ENCODE data around the gene RPA1.

The RPA1 gene

GRCh38 chr17:1940810-1941185, 111.0 kb downstream of the RPA1 start:
- Histone ChIP-seq H4K91ac (ENCODE audit: low read depth, low read length, poor library complexity) (no peak overlapping the region), H2AK5ac (ENCODE audit: low read depth, low read length) (peak overlapping the region; percentile 92), H3K79me1 (ENCODE audit: low read depth, low read length) (no peaks in the 10 kb centered on the region), H3K9me3 (replicated peaks in 1 of 2; ENCODE audit: control insufficient read depth in 2 of 2, insufficient read depth in 1 of 2, low read depth in 1 of 2, low read length in 2 of 2) (peaks cover 0 to 2% of the 10 kb centered on the region in 2 donors), H3K18ac (ENCODE audit: low read length) (peak overlapping the region; percentile 76), H3K4me3 (ENCODE audit: low read length in 2 of 2) (no peak overlapping the region), H3K27me3 (ENCODE audit: control insufficient read depth in 3 of 3, insufficient read depth in 3 of 3, low read depth in 1 of 3, low read length in 3 of 3) (peaks cover 0 to 7% (median 0%) of the 10 kb centered on the region in 3 experiments), H3K36me3 (replicated peaks in 1 of 2; ENCODE audit: control insufficient read depth in 2 of 2, insufficient read depth in 2 of 2, low read length in 2 of 2) (no peaks in the 10 kb centered on the region), H2BK120ac (ENCODE audit: low read depth, low read length) (no peak overlapping the region), H2AFZ (ENCODE audit: low read length) (peak overlapping the region; percentile 57), H2BK5ac (ENCODE audit: low read length) (peak overlapping the region; percentile 21), H3K23ac (ENCODE audit: low read depth, low read length, poor library complexity) (peak overlapping the region; percentile 2), H3K14ac (ENCODE audit: low read length) (no peak overlapping the region), H4K8ac (ENCODE audit: low read depth, low read length) (no peak overlapping the region), H3K4me1 (ENCODE audit: control insufficient read depth in 2 of 2, insufficient read depth in 1 of 2, low read depth in 1 of 2, low read length in 2 of 2) (peaks cover 17 to 18% of the 10 kb centered on the region in 2 donors), H3K9ac (ENCODE audit: low read depth, low read length, poor library complexity) (peak overlapping the region; percentile 25), H3K27ac (replicated peaks; ENCODE audit: low read length) (no peak overlapping the region), H3K4ac (ENCODE audit: low read length) (no peak overlapping the region), H2BK12ac (ENCODE audit: low read length) (peak overlapping the region; percentile 8), H3K4me2 (ENCODE audit: insufficient read depth, low read length, poor library complexity, severe bottlenecking) (no peak overlapping the region), H2BK15ac (ENCODE audit: low read length) (peak overlapping the region; percentile 34)
- WGBS, 2 donors (ENCODE audit: extremely low coverage in 2 of 2, insufficient read length in 2 of 2, insufficient replicate concordance in 1 of 2): no CpG with 5 or more reads among the region's 10 CpGs
- no peak for DNase-seq (ENCODE audit: low spot score)

DNA sequence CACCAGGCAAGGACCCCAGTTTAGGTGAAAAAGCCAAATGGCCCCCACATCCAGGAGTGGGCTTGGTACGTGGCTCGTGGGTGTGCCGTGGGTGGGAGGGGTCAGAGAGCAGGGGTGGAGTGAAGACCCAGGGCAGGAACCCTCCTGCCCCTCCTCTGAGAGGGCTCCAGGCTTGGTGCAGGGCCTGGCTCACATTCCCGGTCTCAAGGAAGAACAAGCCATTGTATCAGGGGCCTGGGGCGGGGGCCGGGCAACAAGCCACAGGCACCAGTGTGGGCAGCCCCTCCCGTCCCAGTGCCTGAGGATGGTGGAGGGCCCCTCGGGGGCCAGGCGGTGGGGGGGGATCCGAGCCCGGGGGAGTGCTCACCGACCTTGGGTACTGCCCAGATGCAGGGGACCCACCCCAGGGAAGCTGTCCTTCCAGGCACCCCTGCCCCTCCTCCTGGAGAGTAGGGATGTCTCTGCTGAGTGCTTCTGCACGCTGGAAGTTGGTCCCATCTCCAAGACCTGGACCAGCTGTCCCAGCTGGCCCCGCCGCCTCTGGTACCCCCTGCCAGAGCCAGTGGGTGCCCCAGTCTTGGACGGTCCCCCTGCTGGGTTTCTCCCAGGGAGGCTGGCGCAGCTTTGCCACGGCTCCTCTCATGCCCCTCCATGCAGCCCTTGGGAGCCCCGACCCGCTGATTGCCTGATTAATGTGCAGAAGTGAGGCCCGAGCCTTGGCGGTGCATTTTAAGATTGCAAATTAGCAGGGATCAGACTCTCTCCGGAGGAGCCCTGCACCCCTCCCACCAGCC, 111.7 kb downstream of the RPA1 start:
- peak overlapping the region; percentile 76 for H2BK120ac ChIP-seq (ENCODE audit: low read depth, low read length)
- H4K8ac ChIP-seq (ENCODE audit: low read depth, low read length): peak overlapping the region; percentile 56
- no peak overlapping the region for H2BK12ac ChIP-seq (ENCODE audit: low read length)
- peaks cover 24% of the 10 kb centered on the region in 2 donors for H3K4me1 ChIP-seq (ENCODE audit: control insufficient read depth in 2 of 2, insufficient read depth in 1 of 2, low read depth in 1 of 2, low read length in 2 of 2)
- peak overlapping the region; percentile 67 for H2BK5ac ChIP-seq (ENCODE audit: low read length)
- H3K79me1 ChIP-seq (ENCODE audit: low read depth, low read length): no peaks in the 10 kb centered on the region
- H3K9me3 ChIP-seq (replicated peaks in 1 of 2; ENCODE audit: control insufficient read depth in 2 of 2, insufficient read depth in 1 of 2, low read depth in 1 of 2, low read length in 2 of 2): peaks cover 0 to 2% of the 10 kb centered on the region in 2 donors
- no peak overlapping the region for H4K91ac ChIP-seq (ENCODE audit: low read depth, low read length, poor library complexity)
- peak overlapping the region; percentile 95 for H2BK15ac ChIP-seq (ENCODE audit: low read length)
- H3K4me2 ChIP-seq (ENCODE audit: insufficient read depth, low read length, poor library complexity, severe bottlenecking): no peak overlapping the region
- no peak overlapping the region for H3K4me3 ChIP-seq (ENCODE audit: low read length in 2 of 2)
- H3K36me3 ChIP-seq (replicated peaks in 1 of 2; ENCODE audit: control insufficient read depth in 2 of 2, insufficient read depth in 2 of 2, low read length in 2 of 2): no peaks in the 10 kb centered on the region
- peak overlapping the region; percentile 99 for H2AK5ac ChIP-seq (ENCODE audit: low read depth, low read length)
- H2AFZ ChIP-seq (ENCODE audit: low read length): peak overlapping the region; percentile 57
- H3K23ac ChIP-seq (ENCODE audit: low read depth, low read length, poor library complexity): no peak overlapping the region
- no peak overlapping the region for H3K14ac ChIP-seq (ENCODE audit: low read length)
- no peak overlapping the region for H3K27ac ChIP-seq (replicated peaks; ENCODE audit: low read length)
- DNase-seq (ENCODE audit: low spot score): no peak
- WGBS, 2 donors (ENCODE audit: extremely low coverage in 2 of 2, insufficient read length in 2 of 2, insufficient replicate concordance in 1 of 2): no CpG with 5 or more reads among the region's 23 CpGs
- no peak overlapping the region for H3K9ac ChIP-seq (ENCODE audit: low read depth, low read length, poor library complexity)
- peaks cover 0 to 7% (median 0%) of the 10 kb centered on the region in 3 experiments for H3K27me3 ChIP-seq (ENCODE audit: control insufficient read depth in 3 of 3, insufficient read depth in 3 of 3, low read depth in 1 of 3, low read length in 3 of 3)
- no peak overlapping the region for H3K4ac ChIP-seq (ENCODE audit: low read length)
- peak overlapping the region; percentile 91 for H3K18ac ChIP-seq (ENCODE audit: low read length)

DNA sequence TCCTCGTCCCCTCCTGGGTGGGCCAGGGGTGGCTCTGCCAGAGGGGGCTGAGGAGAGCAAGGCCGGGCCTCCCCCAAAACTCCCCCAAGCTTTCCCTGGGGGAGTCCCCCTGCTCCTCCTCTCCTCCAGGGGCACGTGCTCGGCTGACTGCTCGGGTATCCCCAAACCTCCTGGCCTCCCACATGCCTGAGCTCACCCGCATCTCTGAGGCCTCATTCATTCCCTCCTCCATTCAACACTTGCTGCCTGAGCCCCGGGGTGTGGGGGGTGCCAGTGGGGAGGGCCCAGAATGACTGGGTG, 112.2 kb downstream of the RPA1 start:
- no peak for DNase-seq (ENCODE audit: low spot score)
- H3K79me1 ChIP-seq (ENCODE audit: low read depth, low read length): no peaks in the 10 kb centered on the region
- H3K4me1 ChIP-seq (ENCODE audit: control insufficient read depth in 2 of 2, insufficient read depth in 1 of 2, low read depth in 1 of 2, low read length in 2 of 2): peaks cover 29 to 30% of the 10 kb centered on the region in 2 donors
- WGBS, 2 donors (ENCODE audit: extremely low coverage in 2 of 2, insufficient read length in 2 of 2, insufficient replicate concordance in 1 of 2): no CpG with 5 or more reads among the region's 7 CpGs
- H3K27me3 ChIP-seq (ENCODE audit: control insufficient read depth in 3 of 3, insufficient read depth in 3 of 3, low read depth in 1 of 3, low read length in 3 of 3): peaks cover 0 to 7% (median 0%) of the 10 kb centered on the region in 3 experiments
- no peak overlapping the region for H2BK12ac ChIP-seq (ENCODE audit: low read length)
- H2AK5ac ChIP-seq (ENCODE audit: low read depth, low read length): peak overlapping the region; percentile 99
- H3K4ac ChIP-seq (ENCODE audit: low read length): no peak overlapping the region
- H2AFZ ChIP-seq (ENCODE audit: low read length): peak overlapping the region; percentile 57
- H2BK5ac ChIP-seq (ENCODE audit: low read length): peak overlapping the region; percentile 67
- H3K4me2 ChIP-seq (ENCODE audit: insufficient read depth, low read length, poor library complexity, severe bottlenecking): no peak overlapping the region
- no peaks in the 10 kb centered on the region for H3K36me3 ChIP-seq (replicated peaks in 1 of 2; ENCODE audit: control insufficient read depth in 2 of 2, insufficient read depth in 2 of 2, low read length in 2 of 2)
- H3K27ac ChIP-seq (replicated peaks; ENCODE audit: low read length): no peak overlapping the region
- no peak overlapping the region for H4K91ac ChIP-seq (ENCODE audit: low read depth, low read length, poor library complexity)
- no peak overlapping the region for H3K4me3 ChIP-seq (ENCODE audit: low read length in 2 of 2)
- no peak overlapping the region for H3K9ac ChIP-seq (ENCODE audit: low read depth, low read length, poor library complexity)
- no peak overlapping the region for H4K8ac ChIP-seq (ENCODE audit: low read depth, low read length)
- H2BK15ac ChIP-seq (ENCODE audit: low read length): peak overlapping the region; percentile 95
- no peak overlapping the region for H2BK120ac ChIP-seq (ENCODE audit: low read depth, low read length)
- no peak overlapping the region for H3K14ac ChIP-seq (ENCODE audit: low read length)
- H3K18ac ChIP-seq (ENCODE audit: low read length): peak overlapping the region; percentile 91
- H3K23ac ChIP-seq (ENCODE audit: low read depth, low read length, poor library complexity): no peak overlapping the region
- H3K9me3 ChIP-seq (replicated peaks in 1 of 2; ENCODE audit: control insufficient read depth in 2 of 2, insufficient read depth in 1 of 2, low read depth in 1 of 2, low read length in 2 of 2): peaks cover 0 to 2% of the 10 kb centered on the region in 2 donors

DNA sequence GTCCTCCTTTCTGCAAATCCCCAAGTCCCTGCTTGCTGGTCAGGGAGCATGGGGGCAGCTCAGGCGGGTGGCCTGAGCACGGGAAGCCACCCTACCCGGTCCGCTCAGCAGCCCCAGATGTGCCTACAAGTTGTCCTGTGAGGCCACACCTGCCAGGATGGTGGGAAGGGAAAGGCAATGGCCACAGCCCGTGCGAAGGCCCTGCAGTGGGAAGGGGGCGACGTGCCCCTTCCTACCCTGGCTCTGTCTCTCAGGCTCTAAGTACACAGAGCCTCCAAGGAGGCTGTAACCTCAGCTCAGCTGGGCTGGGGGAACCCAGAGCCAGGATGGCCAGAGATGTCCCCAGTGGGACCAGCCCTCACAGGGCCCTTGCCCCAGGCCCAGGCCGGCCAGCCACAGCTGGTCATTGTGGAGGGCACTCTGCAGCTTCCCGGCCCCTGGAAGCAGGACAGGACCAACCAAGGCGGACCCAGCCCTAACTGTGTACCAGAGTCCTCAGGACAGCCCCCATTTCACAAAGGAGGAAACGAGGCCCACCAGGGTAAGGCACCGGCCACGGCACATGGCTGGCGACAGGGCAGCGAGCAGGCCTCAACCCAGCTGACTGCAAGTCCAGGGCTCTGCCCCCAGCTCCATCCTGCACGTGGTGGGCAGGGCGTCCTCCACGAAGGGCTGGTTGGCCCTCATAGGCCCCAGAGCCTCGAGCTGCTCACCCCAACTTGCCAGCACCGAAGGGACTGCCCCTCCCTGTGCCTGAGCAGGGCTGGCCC, 113.0 kb downstream of the RPA1 start:
- Histone ChIP-seq H3K9me3 (replicated peaks in 1 of 2; ENCODE audit: control insufficient read depth in 2 of 2, insufficient read depth in 1 of 2, low read depth in 1 of 2, low read length in 2 of 2) (no peaks in the 10 kb centered on the region), H3K36me3 (replicated peaks in 1 of 2; ENCODE audit: control insufficient read depth in 2 of 2, insufficient read depth in 2 of 2, low read length in 2 of 2) (no peaks in the 10 kb centered on the region), H4K8ac (ENCODE audit: low read depth, low read length) (peak overlapping the region; percentile 19), H3K27me3 (ENCODE audit: control insufficient read depth in 3 of 3, insufficient read depth in 3 of 3, low read depth in 1 of 3, low read length in 3 of 3) (peaks cover 0 to 7% (median 0%) of the 10 kb centered on the region in 3 experiments), H2AFZ (ENCODE audit: low read length) (no peak overlapping the region), H3K4me1 (ENCODE audit: control insufficient read depth in 2 of 2, insufficient read depth in 1 of 2, low read depth in 1 of 2, low read length in 2 of 2) (peaks cover 36 to 38% of the 10 kb centered on the region in 2 donors), H2BK5ac (ENCODE audit: low read length) (peak overlapping the region; percentile 67), H3K23ac (ENCODE audit: low read depth, low read length, poor library complexity) (peak overlapping the region; percentile 76), H2BK15ac (ENCODE audit: low read length) (peak overlapping the region; percentile 95), H3K4me3 (ENCODE audit: low read length in 2 of 2) (no peak overlapping the region), H4K91ac (ENCODE audit: low read depth, low read length, poor library complexity) (peak overlapping the region; percentile 97), H3K14ac (ENCODE audit: low read length) (peak overlapping the region; percentile 92), H2AK5ac (ENCODE audit: low read depth, low read length) (peak overlapping the region; percentile 99), H2BK120ac (ENCODE audit: low read depth, low read length) (peak overlapping the region; percentile 84), H3K27ac (replicated peaks; ENCODE audit: low read length) (no peak overlapping the region), H3K4ac (ENCODE audit: low read length) (no peak overlapping the region), H3K4me2 (ENCODE audit: insufficient read depth, low read length, poor library complexity, severe bottlenecking) (no peak overlapping the region), H3K79me1 (ENCODE audit: low read depth, low read length) (no peaks in the 10 kb centered on the region), H3K9ac (ENCODE audit: low read depth, low read length, poor library complexity) (peak overlapping the region; percentile 63), H3K18ac (ENCODE audit: low read length) (peak overlapping the region; percentile 93), H2BK12ac (ENCODE audit: low read length) (peak overlapping the region; percentile 19)
- no peak for DNase-seq (ENCODE audit: low spot score)
- WGBS, 2 donors (ENCODE audit: extremely low coverage in 2 of 2, insufficient read length in 2 of 2, insufficient replicate concordance in 1 of 2): no CpG with 5 or more reads among the region's 21 CpGs

Measured in neuronal stem cell (in vitro differentiated cells).